Right atrium auricular region (tissue), 2 donors: Measurements from ENCODE around the gene ZNF766. TPM values are rescaled to one million over a fixed set of nuclear protein-coding genes. Genes with fewer than 3 reads are reported as not detected.

Experiments used
- DNase-seq: peaks from one replicate; pipeline ENCODE4 v3.0.0-alpha.2; 2019; ENCODE audit warnings: low spot score
- H3K27ac ChIP-seq, 2 donors: fragments of 200-600 bp; sonication (generic); 1 replicate in 1 of 2; 2 replicates in 1 of 2; pipeline ENCODE4 v1.5.1; 2016 to 2019
- H3K27me3 ChIP-seq, 2 donors: fragments of 200-600 bp; sonication (generic); one replicate each; pipeline versions ENCODE4 v1.5.1 to v1.6.0; 2017 to 2019
- H3K36me3 ChIP-seq: fragments of 200-600 bp; sonication (generic); one replicate; pipeline ENCODE4 v1.5.1; 2016
- H3K4me1 ChIP-seq, 2 donors: fragments of 200-600 bp; sonication (generic); one replicate each; pipeline versions ENCODE4 v1.5.1 to v1.6.0; 2017 to 2019
- H3K4me3 ChIP-seq, 2 donors: fragments of 200-600 bp; sonication (generic); 1 replicate in 1 of 2; 2 replicates in 1 of 2; pipeline ENCODE4 v1.5.1; 2017 to 2019; ENCODE audit warnings: mild to moderate bottlenecking in 1 of 2, moderate library complexity in 1 of 2
- H3K9me3 ChIP-seq, 2 donors: fragments of 200-600 bp; sonication (generic); one replicate each; pipeline ENCODE4 v1.5.1; 2019
- CTCF ChIP-seq, 2 donors: fragments of 200-600 bp; sonication (generic); IDR thresholded peaks; one replicate each; pipeline ENCODE4 v1.5.1; 2019; ENCODE audit warnings: antibody characterized with exemption in 2 of 2
- total RNA-seq, 2 donors: library from RNA; depleted of rRNA; stranded (reverse); fragments of >200 nt; gene quantifications; one replicate each; pipeline ENCODE4 v1.1.0, GENCODE V29; 2016

The ZNF766 gene
- total RNA-seq: 1 to 10 TPM; 4.1 to 5.0 TPM

DNA sequence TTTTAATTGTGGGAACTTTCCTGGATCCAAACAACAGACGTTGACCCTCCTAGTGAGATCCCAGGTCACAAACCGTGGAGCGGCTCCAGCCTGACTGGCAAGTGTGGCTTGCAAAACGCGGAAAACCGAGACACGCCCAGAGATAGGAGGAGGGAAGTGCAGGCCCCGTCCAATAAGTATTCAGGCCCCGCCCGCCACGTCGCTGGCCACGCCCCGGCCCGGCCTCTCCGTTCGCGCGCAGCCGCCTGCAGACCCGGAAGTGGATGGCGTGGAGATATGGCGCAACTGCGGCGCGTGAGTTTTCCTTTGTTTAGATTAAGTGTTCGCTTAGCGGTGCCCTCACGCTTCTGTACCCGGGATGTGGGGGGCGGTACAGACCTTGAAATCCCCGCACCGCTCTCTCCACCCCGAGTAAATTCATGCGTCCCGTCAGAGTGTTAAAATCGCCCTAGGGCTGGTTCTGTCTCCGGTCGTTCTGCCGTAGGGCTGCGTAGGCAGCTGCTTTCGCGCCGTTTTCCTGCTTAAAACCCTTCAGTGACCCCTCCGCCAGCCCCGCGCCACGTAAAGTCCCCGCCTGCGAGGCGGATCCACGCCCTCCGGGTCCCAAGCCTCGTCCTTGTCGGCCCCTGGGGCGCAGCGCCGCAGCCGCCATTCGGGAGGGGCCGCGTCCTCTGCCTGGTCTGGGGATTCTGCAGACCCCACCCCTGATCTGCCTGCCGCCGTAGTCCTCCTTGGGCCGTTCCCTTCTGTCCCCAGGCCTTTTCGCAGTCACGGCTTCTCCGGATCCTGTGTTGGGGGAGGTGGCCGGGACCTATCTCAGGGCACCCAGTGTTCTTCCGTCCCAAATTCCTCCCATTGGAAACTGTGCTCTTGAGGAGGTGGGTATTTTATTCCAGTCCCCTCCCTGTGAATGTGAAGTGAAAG lies at the start of gene ZNF766:
TSS of gene ZNF766 (plus strand) at position 250 of the 924 bp plus-strand sequence. CDS start at position 277, 27 bp downstream.
- no peaks in the 10 kb centered on the region for H3K36me3 ChIP-seq
- peak within 1 kb of the TSS; percentile 94 to 96 for H3K27ac ChIP-seq
- no peaks in the 10 kb centered on the region for H3K9me3 ChIP-seq
- peak within 1 kb of the TSS; percentile 88 to 89 for H3K4me3 ChIP-seq
- peak; percentile 98 for DNase-seq
- no peak for TF ChIP-seq CTCF (IDR thresholded peaks at IDR 0.05)
- peaks cover 0 to 20% of the 10 kb centered on the region in 2 donors for H3K4me1 ChIP-seq
- no peaks in the 10 kb centered on the region for H3K27me3 ChIP-seq

GRCh38 chr19:52219611-52220010 lies 49.8 kb upstream of the ZNF766 start:
- peaks cover 100% of the 10 kb centered on the region for H3K36me3 ChIP-seq
- no peak for TF ChIP-seq CTCF (IDR thresholded peaks at IDR 0.05)
- H3K4me3 ChIP-seq: no peak overlapping the region
- no peak for DNase-seq
- H3K27ac ChIP-seq: no peak overlapping the region
- H3K27me3 ChIP-seq: no peaks in the 10 kb centered on the region
- no peaks in the 10 kb centered on the region for H3K9me3 ChIP-seq
- H3K4me1 ChIP-seq: no peaks in the 10 kb centered on the region

DNA sequence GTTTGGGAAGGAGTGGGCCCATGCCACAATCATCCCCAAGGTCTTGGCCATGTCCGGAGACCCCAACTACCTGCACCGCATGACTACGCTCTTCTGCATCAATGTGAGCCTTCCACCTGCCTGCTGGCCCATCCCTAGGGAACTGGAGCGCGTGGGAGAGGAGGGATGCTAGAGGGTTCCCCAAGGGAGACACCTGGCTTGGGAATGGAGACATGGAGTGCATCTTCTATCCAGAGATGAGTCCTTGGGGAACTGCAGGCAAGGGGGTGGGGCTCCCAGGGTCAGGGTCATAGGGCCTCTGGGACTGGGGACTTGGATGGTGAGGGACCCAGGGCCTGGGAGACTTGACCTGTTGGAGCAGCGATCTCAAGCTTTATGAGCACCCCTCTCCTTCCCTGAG lies 48.4 kb upstream of the ZNF766 start:
- DNase-seq: no peak
- no peaks in the 10 kb centered on the region for H3K4me1 ChIP-seq
- H3K4me3 ChIP-seq: no peak overlapping the region
- peaks cover 99% of the 10 kb centered on the region for H3K36me3 ChIP-seq
- no peak for TF ChIP-seq CTCF (IDR thresholded peaks at IDR 0.05)
- no peaks in the 10 kb centered on the region for H3K27me3 ChIP-seq
- no peaks in the 10 kb centered on the region for H3K9me3 ChIP-seq
- H3K27ac ChIP-seq: no peak overlapping the region

DNA sequence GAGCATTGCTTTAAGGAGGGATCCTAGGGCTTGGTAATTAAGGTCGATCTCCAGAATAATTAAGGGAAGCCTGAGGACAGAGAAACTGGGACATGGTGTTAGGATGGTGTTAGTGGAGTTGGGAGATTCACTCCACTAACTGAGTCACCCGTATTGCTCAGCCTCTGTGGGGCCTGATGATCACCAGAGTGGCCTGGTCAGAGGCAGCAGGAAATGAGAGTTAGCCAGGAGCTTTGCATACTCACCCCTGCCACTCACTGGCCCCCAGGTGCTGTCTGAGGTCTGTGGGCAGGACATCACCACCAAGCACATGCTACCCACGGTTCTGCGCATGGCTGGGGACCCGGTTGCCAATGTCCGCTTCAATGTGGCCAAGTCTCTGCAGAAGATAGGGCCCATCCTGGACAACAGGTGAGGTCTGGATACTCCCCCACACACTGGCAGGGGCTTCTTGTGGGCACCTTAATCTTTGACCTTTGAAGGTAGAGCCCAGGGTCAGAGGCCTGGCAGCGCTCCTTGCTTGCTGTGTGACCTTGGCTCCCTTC lies 47.5 kb upstream of the ZNF766 start:
- Histone ChIP-seq H3K36me3 (peaks cover 99% of the 10 kb centered on the region), H3K4me3 (no peak overlapping the region), H3K27ac (no peak overlapping the region), H3K27me3 (no peaks in the 10 kb centered on the region), H3K9me3 (no peaks in the 10 kb centered on the region), H3K4me1 (no peaks in the 10 kb centered on the region)
- TF ChIP-seq CTCF (IDR thresholded peaks at IDR 0.05): no peak
- no peak for DNase-seq

DNA sequence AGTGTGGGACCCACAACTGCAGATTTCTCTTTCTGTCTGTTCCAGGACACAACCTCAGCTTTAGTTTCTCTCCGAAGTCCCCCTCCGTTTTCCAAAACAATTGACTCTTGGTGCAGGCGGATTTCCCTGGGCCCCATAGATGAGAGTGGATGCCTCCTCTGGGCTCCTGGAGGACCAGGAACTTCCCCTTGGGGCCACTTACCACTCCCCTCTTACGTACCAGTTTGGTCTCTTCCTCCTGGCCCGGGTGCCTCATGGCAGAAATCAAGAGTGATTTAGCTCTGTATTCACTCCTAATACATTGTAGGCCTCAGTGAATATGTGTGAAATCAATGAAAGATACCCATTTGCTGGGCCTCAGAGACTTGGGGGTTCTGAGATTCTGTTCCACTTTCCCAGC lies 45.2 kb upstream of the ZNF766 start:
- TF ChIP-seq CTCF (IDR thresholded peaks at IDR 0.05): no peak
- H3K4me3 ChIP-seq: no peak overlapping the region
- no peaks in the 10 kb centered on the region for H3K27me3 ChIP-seq
- no peak for DNase-seq
- H3K9me3 ChIP-seq: no peaks in the 10 kb centered on the region
- H3K4me1 ChIP-seq: no peaks in the 10 kb centered on the region
- H3K27ac ChIP-seq: no peak overlapping the region
- peaks cover 91% of the 10 kb centered on the region for H3K36me3 ChIP-seq
